Smooth muscle cell (in vitro differentiated cells): Measurements from ENCODE around the gene SSPN. TPM values are rescaled to one million over a fixed set of nuclear protein-coding genes. Genes with fewer than 3 reads are reported as not detected.
A peak's percentile ranks its signal among the peaks of the same experiment; 100 is the strongest.

Experiments used
- DNase-seq: peaks from one replicate; lab custom pipeline; 2025; ENCODE audit not compliant: unreplicated experiment; lab: John Stamatoyannopoulos, UW
- H2AFZ ChIP-seq: fragments of 200-600 bp; sonication (generic); 2 replicates; pipeline ENCODE4 v1.6.0; 2016; ENCODE audit warnings: antibody characterized with exemption, low read depth, mild to moderate bottlenecking
- H3F3A ChIP-seq: fragments of 200-600 bp; sonication (generic); 2 replicates; pipeline ENCODE4 v1.6.0; 2017; ENCODE audit warnings: antibody characterized with exemption, low read depth
- H3K27ac ChIP-seq: fragments of 200-600 bp; sonication (generic); 2 replicates; pipeline ENCODE4 v1.5.1; 2016; ENCODE audit warnings: low read depth, mild to moderate bottlenecking
- H3K27me3 ChIP-seq: fragments of 200-600 bp; sonication (generic); 2 replicates; pipeline ENCODE4 v1.6.1; 2016; ENCODE audit warnings: low read depth, mild to moderate bottlenecking
- H3K36me3 ChIP-seq: fragments of 200-600 bp; sonication (generic); 2 replicates; pipeline ENCODE4 v1.5.1; 2016; ENCODE audit warnings: low read depth
- H3K4me1 ChIP-seq: fragments of 200-600 bp; sonication (generic); 2 replicates; pipeline ENCODE4 v1.5.1; 2016; ENCODE audit warnings: low read depth
- H3K4me2 ChIP-seq: fragments of 200-600 bp; sonication (generic); 2 replicates; pipeline ENCODE4 v1.6.0; 2016; ENCODE audit warnings: mild to moderate bottlenecking
- H3K4me3 ChIP-seq: fragments of 200-600 bp; sonication (generic); 2 replicates; pipeline ENCODE4 v1.5.1; 2016; ENCODE audit warnings: mild to moderate bottlenecking
- H3K79me2 ChIP-seq: fragments of 200-600 bp; sonication (generic); 2 replicates; pipeline ENCODE4 v1.6.0; 2016; ENCODE audit warnings: low read depth, mild to moderate bottlenecking
- H3K9ac ChIP-seq: fragments of 200-600 bp; sonication (generic); 2 replicates; pipeline ENCODE4 v1.6.0; 2016; ENCODE audit warnings: low read depth
- H3K9me3 ChIP-seq: fragments of 200-600 bp; sonication (generic); replicated peaks from 2 replicates; pipeline ENCODE4 v1.5.1; 2016; ENCODE audit warnings: low read depth
- H4K20me1 ChIP-seq: fragments of 200-600 bp; sonication (generic); 2 replicates; pipeline ENCODE4 v1.6.0; 2016; ENCODE audit warnings: low read depth
- CTCF ChIP-seq: fragments of 200-600 bp; sonication (generic); IDR thresholded peaks from 2 replicates; pipeline ENCODE4 v1.5.1; 2017; ENCODE audit warnings: borderline replicate concordance, mild to moderate bottlenecking, antibody characterized with exemption; ENCODE audit not compliant: insufficient read depth, poor library complexity, severe bottlenecking
- WGBS: methylation state at CpG from one replicate; pipeline ENCODE4 v1.1.7; 2016; ENCODE audit warnings: low lambda C conversion rate; 5-methylcytosine and 5-hydroxymethylcytosine counted together
- polyA plus RNA-seq: library from polyadenylated mRNA; unstranded; fragments of >200 nt; fragmentation: Nextera tagmentation; extraction: Ambion mirVana; gene quantifications from 2 replicates; pipeline ENCODE4 v1.2.1, GENCODE V29; 2016
- total RNA-seq: library from RNA; depleted of rRNA; stranded (reverse); fragments of >200 nt; gene quantifications from 2 replicates; pipeline ENCODE4 v1.2.3, GENCODE V29; 2014

SSPN gene, protein sequence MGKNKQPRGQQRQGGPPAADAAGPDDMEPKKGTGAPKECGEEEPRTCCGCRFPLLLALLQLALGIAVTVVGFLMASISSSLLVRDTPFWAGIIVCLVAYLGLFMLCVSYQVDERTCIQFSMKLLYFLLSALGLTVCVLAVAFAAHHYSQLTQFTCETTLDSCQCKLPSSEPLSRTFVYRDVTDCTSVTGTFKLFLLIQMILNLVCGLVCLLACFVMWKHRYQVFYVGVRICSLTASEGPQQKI
- total RNA-seq = 24.4 and 31.9 TPM in 2 replicates
- polyA plus RNA-seq = 18.8 and 22.6 TPM in 2 replicates

- no peaks in the 10 kb centered on the region for H3K36me3 ChIP-seq
- peak within 1 kb of the TSS; percentile 87 for H3K27ac ChIP-seq
- TF ChIP-seq CTCF = no peak
- H3K9ac ChIP-seq = peak within 1 kb of the TSS; percentile 67
- peaks cover 9% of the 10 kb centered on the region for H3K4me1 ChIP-seq
- H3K27me3 ChIP-seq = no peaks in the 10 kb centered on the region
- peak within 1 kb of the TSS; percentile 58 for H3K4me3 ChIP-seq
- H2AFZ ChIP-seq = peak within 1 kb of the TSS; percentile 86
- under 1% methylated on average over 35 of the region's 35 CpGs for WGBS
- H3K79me2 ChIP-seq = no peaks in the 10 kb centered on the region
- peaks cover 28% of the 10 kb centered on the region for H3F3A ChIP-seq
- H4K20me1 ChIP-seq = no peaks in the 10 kb centered on the region
- H3K9me3 ChIP-seq = no peaks in the 10 kb centered on the region
- peak within 1 kb of the TSS; percentile 92 for H3K4me2 ChIP-seq
- DNase-seq = peak; percentile 31
Measured at GRCh38 chr12:26195250-26195640, at the start of gene SSPN. Gene SSPN (plus strand): TSS chr12:26195573. CDS start chr12:26195673, 100 bp downstream.

- H3K4me3 ChIP-seq = no peak overlapping the region
- no peaks in the 10 kb centered on the region for H3K9me3 ChIP-seq
- peak overlapping the region; percentile 58 for H3K9ac ChIP-seq
- H3K4me1 ChIP-seq = peaks cover 11% of the 10 kb centered on the region
- H3F3A ChIP-seq = peaks cover 22% of the 10 kb centered on the region
- H4K20me1 ChIP-seq = no peaks in the 10 kb centered on the region
- no peaks in the 10 kb centered on the region for H3K27me3 ChIP-seq
- H3K4me2 ChIP-seq = peak overlapping the region; percentile 69
- H3K27ac ChIP-seq = peak overlapping the region; percentile 86
- H3K79me2 ChIP-seq = no peaks in the 10 kb centered on the region
- H2AFZ ChIP-seq = peak overlapping the region; percentile 85
- no peak for TF ChIP-seq CTCF
- WGBS = 31% methylated on average over 7 of the region's 7 CpGs
- no peak for DNase-seq
- H3K36me3 ChIP-seq = no peaks in the 10 kb centered on the region
Measured at GRCh38 chr12:26148291-26148690, 47.1 kb upstream of the SSPN start.

DNA sequence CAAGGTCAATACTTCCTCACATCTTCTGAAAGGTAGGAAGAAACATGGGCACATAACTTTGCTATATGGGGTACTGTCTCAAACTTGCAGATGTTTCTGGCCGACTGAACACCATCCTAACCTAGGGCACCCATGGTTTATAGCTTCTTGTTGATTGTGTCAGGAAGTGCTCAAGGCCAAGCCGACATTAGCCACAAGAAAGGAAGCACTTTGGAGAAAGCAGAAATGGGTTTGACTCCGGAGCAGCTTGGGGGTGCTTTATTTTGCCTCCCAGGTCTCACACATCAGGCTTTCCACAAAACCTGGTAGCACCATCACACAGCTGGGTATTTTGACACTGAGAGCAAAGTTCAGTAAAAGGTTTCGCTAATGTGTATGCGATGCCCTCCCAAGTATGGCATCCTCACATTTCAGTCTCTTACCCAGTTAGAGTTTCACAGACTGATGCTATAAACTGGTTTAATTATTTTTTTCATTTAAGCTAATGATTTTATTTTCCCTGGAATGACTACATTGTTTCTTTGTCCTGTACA is 45.3 kb upstream of the SSPN start:
- DNase-seq = no peak
- Histone ChIP-seq H3K9me3 (no peaks in the 10 kb centered on the region), H3K4me2 (peak overlapping the region; percentile 46), H3F3A (peaks cover 22% of the 10 kb centered on the region), H2AFZ (peak overlapping the region; percentile 39), H3K36me3 (no peaks in the 10 kb centered on the region), H3K4me1 (peaks cover 11% of the 10 kb centered on the region), H3K9ac (no peak overlapping the region), H3K27me3 (no peaks in the 10 kb centered on the region), H3K27ac (peak overlapping the region; percentile 79), H3K79me2 (no peaks in the 10 kb centered on the region), H3K4me3 (no peak overlapping the region), H4K20me1 (no peaks in the 10 kb centered on the region)
- 72% methylated on average over 5 of the region's 5 CpGs for WGBS
- TF ChIP-seq CTCF = no peak
